B cell (primary cell): ENCODE measurements around the gene POLR1G.

Experiments
- EZH2 ChIP-seq: IDR thresholded peaks from 2 replicates; pipeline ENCODE4 v1.6.1; 2012; ENCODE audit warnings: borderline replicate concordance, low read depth, mild to moderate bottlenecking, moderate library complexity, low read length; ENCODE audit not compliant: insufficient read depth, poor library complexity, severe bottlenecking
- TF ChIP-seq, protein P1 (sequence below): fragments of 200-600 bp; IDR thresholded peaks from one replicate; pipeline ENCODE4 v1.8.0; 2022; ENCODE audit warnings: antibody characterized with exemption, mild to moderate bottlenecking

DNA sequence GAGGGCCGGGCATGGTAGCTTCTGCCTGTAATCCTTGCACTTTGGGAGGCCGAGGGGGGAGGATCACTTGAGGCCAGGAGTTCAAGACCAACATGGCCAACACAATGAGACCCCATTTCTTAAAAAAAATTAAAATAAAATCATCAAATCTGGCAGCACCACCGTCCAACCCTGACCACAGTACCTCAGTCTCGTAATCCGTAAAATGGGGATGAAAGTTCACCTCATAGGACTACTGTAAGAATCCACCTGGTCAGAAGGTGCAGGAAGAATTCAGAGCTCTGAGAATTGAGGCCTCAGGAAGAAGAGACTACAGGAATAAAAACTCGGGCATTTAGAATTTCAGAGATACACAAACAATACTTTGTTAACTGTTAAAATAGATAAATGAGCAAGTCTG lies 4.6 kb upstream of the POLR1G start:
- TF ChIP-seq, protein P1, sequence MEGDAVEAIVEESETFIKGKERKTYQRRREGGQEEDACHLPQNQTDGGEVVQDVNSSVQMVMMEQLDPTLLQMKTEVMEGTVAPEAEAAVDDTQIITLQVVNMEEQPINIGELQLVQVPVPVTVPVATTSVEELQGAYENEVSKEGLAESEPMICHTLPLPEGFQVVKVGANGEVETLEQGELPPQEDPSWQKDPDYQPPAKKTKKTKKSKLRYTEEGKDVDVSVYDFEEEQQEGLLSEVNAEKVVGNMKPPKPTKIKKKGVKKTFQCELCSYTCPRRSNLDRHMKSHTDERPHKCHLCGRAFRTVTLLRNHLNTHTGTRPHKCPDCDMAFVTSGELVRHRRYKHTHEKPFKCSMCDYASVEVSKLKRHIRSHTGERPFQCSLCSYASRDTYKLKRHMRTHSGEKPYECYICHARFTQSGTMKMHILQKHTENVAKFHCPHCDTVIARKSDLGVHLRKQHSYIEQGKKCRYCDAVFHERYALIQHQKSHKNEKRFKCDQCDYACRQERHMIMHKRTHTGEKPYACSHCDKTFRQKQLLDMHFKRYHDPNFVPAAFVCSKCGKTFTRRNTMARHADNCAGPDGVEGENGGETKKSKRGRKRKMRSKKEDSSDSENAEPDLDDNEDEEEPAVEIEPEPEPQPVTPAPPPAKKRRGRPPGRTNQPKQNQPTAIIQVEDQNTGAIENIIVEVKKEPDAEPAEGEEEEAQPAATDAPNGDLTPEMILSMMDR: no peak
- no peak for TF ChIP-seq EZH2
